Endothelial cell of coronary artery (primary cell): ENCODE results near the gene METAP1. TPM values are rescaled to one million over a fixed set of nuclear protein-coding genes. Genes with fewer than 3 reads are reported as not detected.

Source experiments
- total RNA-seq: library from RNA; depleted of rRNA; stranded (reverse); fragments of >200 nt; gene quantifications from 2 replicates; pipeline ENCODE4 v1.2.3, GENCODE V29; 2014

The METAP1 gene
- 24.7 and 30.3 TPM in 2 replicates for total RNA-seq

DNA sequence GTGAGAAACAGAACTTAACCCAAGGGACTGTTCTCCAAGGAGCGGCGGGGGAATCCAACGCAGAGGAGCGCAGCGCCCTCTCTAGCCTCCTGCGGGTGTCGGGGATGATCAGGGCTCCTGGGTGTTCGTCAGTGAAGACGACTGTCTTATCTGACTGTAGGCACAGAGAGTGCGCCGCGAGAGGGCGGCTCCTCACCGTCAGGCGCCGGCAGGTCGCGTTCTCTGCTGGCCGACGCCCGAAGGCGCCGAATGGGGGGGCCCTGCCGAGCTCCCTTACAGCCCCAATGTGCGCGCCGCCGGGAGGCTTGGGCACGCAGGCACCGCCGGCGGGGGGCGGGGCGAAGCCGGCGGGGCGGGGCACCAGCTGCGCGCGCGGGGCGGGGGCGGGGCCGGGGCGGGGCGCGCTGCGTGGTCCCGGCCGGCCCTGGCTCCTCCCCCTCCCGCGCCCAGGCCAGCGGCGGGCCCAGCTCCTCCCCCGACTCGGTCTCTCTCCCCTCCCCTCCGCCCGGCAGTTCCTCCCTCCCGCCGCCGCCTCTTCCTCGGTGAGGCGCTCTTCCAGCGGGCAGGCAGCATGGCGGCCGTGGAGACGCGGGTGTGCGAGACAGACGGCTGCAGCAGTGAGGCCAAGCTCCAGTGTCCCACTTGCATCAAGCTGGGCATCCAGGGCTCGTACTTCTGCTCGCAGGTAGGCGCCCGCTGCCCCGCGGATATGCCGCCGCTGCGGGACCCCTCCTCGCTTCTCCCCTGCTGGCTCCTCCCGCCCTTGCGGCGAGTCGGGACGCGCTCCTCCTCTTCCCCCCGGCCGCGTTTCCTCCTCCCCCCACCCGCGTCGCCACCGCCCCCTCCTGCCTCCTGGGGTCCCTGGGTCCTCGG is at the start of gene METAP1:
Gene METAP1, plus strand, starts transcription at position 539 of the 873 bp plus-strand sequence. Its CDS starts 33 bp downstream, at position 572.

DNA sequence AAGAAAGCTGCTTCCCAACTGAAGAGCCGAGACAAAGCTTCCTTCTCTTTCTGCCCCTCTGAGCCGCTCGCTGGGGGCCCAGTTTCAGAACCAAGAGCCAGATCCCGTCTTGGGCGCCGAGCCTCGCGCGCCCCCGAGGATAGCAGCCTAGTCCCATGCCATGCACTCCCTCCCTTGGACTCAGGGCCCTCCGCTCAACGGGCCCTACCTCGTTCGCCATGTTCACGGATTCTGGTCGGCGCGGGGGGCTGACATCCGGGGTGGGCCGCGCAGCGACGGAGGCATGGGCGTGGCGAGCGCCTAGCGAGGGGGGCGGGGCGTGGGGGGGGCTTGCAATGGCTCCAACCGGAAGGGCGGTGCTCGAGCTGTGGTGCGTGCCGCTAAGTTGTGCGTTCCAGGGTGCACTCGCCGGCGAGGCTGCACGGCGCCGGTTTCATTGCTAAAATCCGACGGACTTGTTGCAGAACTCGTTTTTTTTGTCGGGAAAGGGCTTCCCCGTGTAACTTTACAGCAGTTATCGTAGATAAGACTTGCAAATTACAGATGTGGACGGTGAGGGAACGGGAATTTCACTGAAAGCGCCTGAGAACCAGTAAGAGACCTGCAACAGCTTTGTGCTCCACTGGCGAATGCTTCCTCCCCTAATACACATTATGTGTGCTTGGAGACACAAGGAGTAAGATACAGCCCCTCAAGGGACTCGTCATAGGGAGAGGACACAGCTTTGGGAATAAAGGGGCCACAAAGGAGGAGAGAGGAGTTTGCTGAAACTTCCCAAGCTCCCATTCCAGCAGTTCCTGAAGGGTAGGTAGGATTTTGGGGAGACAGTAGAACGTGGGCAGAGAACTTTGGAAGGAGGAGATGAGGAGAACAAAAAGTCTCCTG is 93.2 kb downstream of the METAP1 start, which contains the start of gene ADH5:
Gene ADH5, minus strand, starts transcription at position 308 of the 885 bp plus-strand sequence. Its CDS starts 88 bp downstream, at position 220.

Other genes starting within 250 kb of the METAP1 start
- gene EIF4E, start 66.6 kb upstream of the METAP1 start, total RNA-seq, result 196 and 234 TPM in 2 replicates
- gene ADH5, start 93.1 kb downstream of the METAP1 start, total RNA-seq, result 78.5 and 102 TPM in 2 replicates
- not detected in 2 replicates for gene ADH4, start 148.6 kb downstream of the METAP1 start, total RNA-seq
- not detected in 2 replicates for gene ADH6, start 223.5 kb downstream of the METAP1 start, total RNA-seq